Fibroblast of lung (primary cell): Measurements from ENCODE around the gene MYH9.

Experiments
- EZH2 ChIP-seq: IDR thresholded peaks from 2 replicates; pipeline ENCODE4 v1.5.1; 2012; ENCODE audit warnings: low read length, control low read depth, mild to moderate bottlenecking; ENCODE audit errors: missing control alignments
- TF ChIP-seq, protein P1 (sequence below), 2 donors: IDR thresholded peaks in 1 of 2; conservative IDR thresholded peaks in 1 of 2; 1 replicate in 1 of 2; 2 replicates in 1 of 2; pipeline ENCODE4 v1.5.1; 2011 to 2012; ENCODE audit warnings: low read length in 2 of 2, control low read depth in 1 of 2, inconsistent platforms in 1 of 2, low read depth in 1 of 2, mild to moderate bottlenecking in 1 of 2

DNA sequence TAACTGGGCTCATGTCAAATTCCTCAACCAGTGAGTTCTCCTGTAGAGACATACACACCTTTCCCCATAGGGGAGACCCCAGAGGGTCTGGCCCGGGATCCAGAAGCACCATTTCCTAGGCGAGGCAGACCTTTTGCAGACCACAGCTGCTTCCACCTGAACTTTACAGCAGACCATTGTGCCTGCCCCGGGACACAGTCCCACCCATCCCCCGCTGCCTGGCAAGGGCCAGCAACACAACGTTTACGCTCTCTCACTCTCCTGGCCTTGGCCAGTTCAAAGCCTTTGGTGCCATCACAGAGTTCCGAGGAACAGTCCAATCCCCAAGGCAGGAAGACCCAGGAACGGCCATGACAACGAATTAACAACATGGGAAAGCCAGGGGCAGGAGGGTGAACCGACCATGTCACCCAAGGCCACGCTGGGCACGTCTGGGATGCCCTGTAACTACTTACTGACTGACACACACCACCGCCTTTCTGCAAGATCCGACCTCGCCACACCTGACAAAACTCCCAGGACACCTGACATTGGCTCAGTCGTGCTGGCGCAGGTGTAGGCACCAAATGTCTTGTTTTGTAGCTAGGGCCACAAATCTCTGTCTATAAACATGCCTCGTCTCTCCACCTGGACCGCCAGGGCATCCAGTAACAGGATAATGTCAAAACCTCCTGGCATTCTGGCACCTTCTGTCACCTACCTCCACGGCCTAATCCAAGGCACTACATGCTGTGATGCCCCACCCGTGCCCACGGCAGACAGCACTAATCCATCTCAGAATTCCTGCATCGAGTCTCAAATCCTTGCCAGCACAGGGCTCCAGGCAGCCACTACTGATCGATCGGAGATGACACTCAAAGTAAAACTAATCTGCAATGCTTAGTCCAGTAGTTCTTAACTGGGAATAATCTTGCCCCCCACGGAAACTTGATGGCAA lies 51.3 kb downstream of the MYH9 start:
- TF ChIP-seq, protein P1, sequence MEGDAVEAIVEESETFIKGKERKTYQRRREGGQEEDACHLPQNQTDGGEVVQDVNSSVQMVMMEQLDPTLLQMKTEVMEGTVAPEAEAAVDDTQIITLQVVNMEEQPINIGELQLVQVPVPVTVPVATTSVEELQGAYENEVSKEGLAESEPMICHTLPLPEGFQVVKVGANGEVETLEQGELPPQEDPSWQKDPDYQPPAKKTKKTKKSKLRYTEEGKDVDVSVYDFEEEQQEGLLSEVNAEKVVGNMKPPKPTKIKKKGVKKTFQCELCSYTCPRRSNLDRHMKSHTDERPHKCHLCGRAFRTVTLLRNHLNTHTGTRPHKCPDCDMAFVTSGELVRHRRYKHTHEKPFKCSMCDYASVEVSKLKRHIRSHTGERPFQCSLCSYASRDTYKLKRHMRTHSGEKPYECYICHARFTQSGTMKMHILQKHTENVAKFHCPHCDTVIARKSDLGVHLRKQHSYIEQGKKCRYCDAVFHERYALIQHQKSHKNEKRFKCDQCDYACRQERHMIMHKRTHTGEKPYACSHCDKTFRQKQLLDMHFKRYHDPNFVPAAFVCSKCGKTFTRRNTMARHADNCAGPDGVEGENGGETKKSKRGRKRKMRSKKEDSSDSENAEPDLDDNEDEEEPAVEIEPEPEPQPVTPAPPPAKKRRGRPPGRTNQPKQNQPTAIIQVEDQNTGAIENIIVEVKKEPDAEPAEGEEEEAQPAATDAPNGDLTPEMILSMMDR (conservative IDR thresholded peaks at IDR 0.05 in 1 of 2, IDR thresholded peaks at IDR 0.05 in 1 of 2; ENCODE audit: low read depth in 1 of 2, low read length in 2 of 2): no peak
- no peak for TF ChIP-seq EZH2
